Hepatocyte (in vitro differentiated cells): ENCODE results near the gene ADCY1. TPM values are rescaled to one million over a fixed set of nuclear protein-coding genes. Genes with fewer than 3 reads are reported as not detected.

Experiments used
- DNase-seq: peaks from one replicate; pipeline ENCODE4 v3.0.0-alpha.2; 2016; ENCODE audit warnings: low spot score
- H2AFZ ChIP-seq: fragments of 200-600 bp; sonication (generic); 2 replicates; pipeline ENCODE4 v1.6.0; 2016; ENCODE audit warnings: antibody characterized with exemption, mild to moderate bottlenecking
- H3K27ac ChIP-seq: fragments of 200-600 bp; sonication (generic); 2 replicates; pipeline ENCODE4 v1.5.1; 2016; ENCODE audit warnings: mild to moderate bottlenecking
- H3K27me3 ChIP-seq: fragments of 200-600 bp; sonication (generic); 2 replicates; pipeline ENCODE4 v1.6.1; 2016
- H3K36me3 ChIP-seq: fragments of 200-600 bp; sonication (generic); replicated peaks from 2 replicates; pipeline ENCODE4 v1.5.1; 2016; ENCODE audit warnings: low read depth; ENCODE audit not compliant: insufficient read depth
- H3K4me1 ChIP-seq: fragments of 200-600 bp; sonication (generic); 2 replicates; pipeline ENCODE4 v1.5.1; 2016; ENCODE audit warnings: mild to moderate bottlenecking, moderate library complexity; ENCODE audit not compliant: insufficient read depth
- H3K4me2 ChIP-seq: fragments of 200-600 bp; sonication (generic); 2 replicates; pipeline ENCODE4 v1.6.0; 2016
- H3K4me3 ChIP-seq: fragments of 200-600 bp; sonication (generic); 2 replicates; pipeline ENCODE4 v1.5.1; 2016; ENCODE audit warnings: mild to moderate bottlenecking
- H3K79me2 ChIP-seq: fragments of 200-600 bp; sonication (generic); 2 replicates; pipeline ENCODE4 v1.6.0; 2017; ENCODE audit warnings: mild to moderate bottlenecking
- H3K9me2 ChIP-seq: fragments of 200-600 bp; sonication (generic); replicated peaks from 2 replicates; pipeline ENCODE4 v1.6.0; 2017; ENCODE audit warnings: mild to moderate bottlenecking; ENCODE audit not compliant: insufficient read depth
- H3K9me3 ChIP-seq: fragments of 200-600 bp; sonication (generic); 2 replicates; pipeline ENCODE4 v1.5.1; 2016; ENCODE audit warnings: low read depth, mild to moderate bottlenecking
- H4K20me1 ChIP-seq: fragments of 200-600 bp; sonication (generic); 2 replicates; pipeline ENCODE4 v1.6.0; 2016; ENCODE audit warnings: mild to moderate bottlenecking; ENCODE audit not compliant: insufficient read depth, poor library complexity, severe bottlenecking
- CTCF ChIP-seq: fragments of 200-600 bp; sonication (generic); IDR thresholded peaks from 2 replicates; pipeline ENCODE4 v1.5.1; 2016; ENCODE audit warnings: antibody characterized with exemption, mild to moderate bottlenecking; ENCODE audit not compliant: poor library complexity
- EZH2 ChIP-seq: fragments of 200-600 bp; sonication (generic); IDR thresholded peaks from 2 replicates; pipeline ENCODE4 v1.6.1; 2016; ENCODE audit warnings: antibody characterized with exemption, mild to moderate bottlenecking, borderline replicate concordance
- EZH2phosphoT487 ChIP-seq: fragments of 200-600 bp; sonication (generic); IDR thresholded peaks from one replicate; pipeline ENCODE4 v1.6.1; 2018; ENCODE audit warnings: antibody characterized with exemption, mild to moderate bottlenecking, low read depth, moderate library complexity; ENCODE audit not compliant: unreplicated experiment, severe bottlenecking
- whole genome bisulfite sequencing: methylation state at CpG from one replicate; pipeline ENCODE4 v1.1.6; 2016; ENCODE audit warnings: low lambda C conversion rate; ENCODE audit errors: missing lambda C conversion rate; 5-methylcytosine and 5-hydroxymethylcytosine counted together
- polyA plus RNA-seq: library from polyadenylated mRNA; unstranded; fragments of >200 nt; fragmentation: Nextera tagmentation; extraction: Ambion mirVana; gene quantifications from 2 replicates; pipeline ENCODE4 v1.2.1, GENCODE V29; 2016
- total RNA-seq: library from RNA; depleted of rRNA; stranded (reverse); fragments of >200 nt; gene quantifications from 2 replicates; pipeline ENCODE4 v1.2.3, GENCODE V29; 2014

The ADCY1 gene
- total and polyA plus RNA-seq, 2 experiments from 2014 or later, result 1.3 to 2.9 TPM

GRCh38 chr7:45569290-45569685 is 4.9 kb upstream of the ADCY1 start:
- Histone ChIP-seq H3K4me1 (no peaks in the 10 kb centered on the region), H3K27me3 (peaks cover 35% of the 10 kb centered on the region), H3K79me2 (no peaks in the 10 kb centered on the region), H3K27ac (no peak overlapping the region), H4K20me1 (no peaks in the 10 kb centered on the region), H3K4me2 (no peak overlapping the region), H3K4me3 (no peak overlapping the region), H3K36me3 (no peaks in the 10 kb centered on the region), H3K9me3 (no peaks in the 10 kb centered on the region), H3K9me2 (no peaks in the 10 kb centered on the region), H2AFZ (no peak overlapping the region)
- WGBS, result 88% methylated on average over 1 of the region's 1 CpG
- no peak for TF ChIP-seq EZH2phosphoT487
- no peak for TF ChIP-seq CTCF
- no peak for TF ChIP-seq EZH2
- no peak for DNase-seq

- peaks cover 41% of the 10 kb centered on the region for H3K27me3 ChIP-seq
- TF ChIP-seq EZH2, result no peak
- TF ChIP-seq CTCF, result no peak
- TF ChIP-seq EZH2phosphoT487, result no peak
- DNase-seq, result no peak
- no peaks in the 10 kb centered on the region for H4K20me1 ChIP-seq
- H3K79me2 ChIP-seq, result no peaks in the 10 kb centered on the region
- WGBS, result 80% methylated on average over 9 of the region's 9 CpGs
- no peak overlapping the region for H3K4me2 ChIP-seq
- no peak overlapping the region for H2AFZ ChIP-seq
- no peak overlapping the region for H3K4me3 ChIP-seq
- no peaks in the 10 kb centered on the region for H3K9me3 ChIP-seq
- no peak overlapping the region for H3K27ac ChIP-seq
- H3K9me2 ChIP-seq, result no peaks in the 10 kb centered on the region
- H3K4me1 ChIP-seq, result peaks cover 11% of the 10 kb centered on the region
- H3K36me3 ChIP-seq, result no peaks in the 10 kb centered on the region
These were observed 3.4 kb upstream of the ADCY1 start for GRCh38 chr7:45570797-45571196.

- H3K79me2 ChIP-seq, result no peaks in the 10 kb centered on the region
- H4K20me1 ChIP-seq, result no peaks in the 10 kb centered on the region
- H3K9me3 ChIP-seq, result no peaks in the 10 kb centered on the region
- no peak for DNase-seq
- no peak overlapping the region for H3K4me3 ChIP-seq
- no peak overlapping the region for H3K27ac ChIP-seq
- no peak for TF ChIP-seq EZH2
- TF ChIP-seq EZH2phosphoT487, result no peak
- no peak for TF ChIP-seq CTCF
- H3K9me2 ChIP-seq, result no peaks in the 10 kb centered on the region
- WGBS, result 67% methylated on average over 11 of the region's 11 CpGs
- peak overlapping the region; percentile 96 for H3K4me2 ChIP-seq
- no peaks in the 10 kb centered on the region for H3K36me3 ChIP-seq
- H3K27me3 ChIP-seq, result peaks cover 65% of the 10 kb centered on the region
- no peak overlapping the region for H2AFZ ChIP-seq
- H3K4me1 ChIP-seq, result peaks cover 12% of the 10 kb centered on the region
These were observed 964 bp upstream of the ADCY1 start for GRCh38 chr7:45573204-45573603.

GRCh38 chr7:45574416-45574668 is 174 bp downstream of the ADCY1 start:
- H2AFZ ChIP-seq, result no peak overlapping the region
- peak overlapping the region; percentile 100 for H3K4me2 ChIP-seq
- H3K79me2 ChIP-seq, result no peaks in the 10 kb centered on the region
- H3K27me3 ChIP-seq, result peaks cover 65% of the 10 kb centered on the region
- no peak for DNase-seq
- TF ChIP-seq EZH2phosphoT487, result no peak
- no peak for TF ChIP-seq CTCF
- no peak for TF ChIP-seq EZH2
- no peaks in the 10 kb centered on the region for H3K9me2 ChIP-seq
- no peaks in the 10 kb centered on the region for H4K20me1 ChIP-seq
- H3K9me3 ChIP-seq, result no peaks in the 10 kb centered on the region
- H3K27ac ChIP-seq, result no peak overlapping the region
- peaks cover 12% of the 10 kb centered on the region for H3K4me1 ChIP-seq
- 4% methylated on average over 7 of the region's 60 CpGs for WGBS
- no peaks in the 10 kb centered on the region for H3K36me3 ChIP-seq
- no peak overlapping the region for H3K4me3 ChIP-seq
